Gastrocnemius medialis (tissue), 4 donors: ENCODE measurements around the gene ZBTB39. TPM values are rescaled to one million over a fixed set of nuclear protein-coding genes. Genes with fewer than 3 reads are reported as not detected.
A peak's percentile ranks its signal among the peaks of the same experiment; 100 is the strongest.

ENCODE experiments used
- ATAC-seq, 2 donors: fragments of 150-250 bp; one replicate each; pipeline ENCODE4 v1.9.1; 2016
- DNase-seq, 2 donors: peaks; one replicate each; pipeline ENCODE4 v3.0.0-alpha.2; 2019
- H3K27ac ChIP-seq, 4 donors: fragments of 200-600 bp; sonication (generic); 1 replicate in 1 of 4; 2 replicates in 3 of 4; pipeline ENCODE4 v1.5.1; 2016 to 2018; ENCODE audit warnings: mild to moderate bottlenecking in 2 of 4, moderate library complexity in 1 of 4
- H3K27me3 ChIP-seq, 3 donors: fragments of 200-600 bp; sonication (generic) in 2 of 3; 1 replicate in 1 of 3; 2 replicates in 2 of 3; pipeline versions ENCODE4 v1.5.1 to v1.6.0; 2016 to 2019; ENCODE audit warnings: mild to moderate bottlenecking in 1 of 3, moderate library complexity in 1 of 3
- H3K36me3 ChIP-seq, 2 donors: fragments of 200-600 bp; sonication (generic) in 1 of 2; one replicate each; pipeline ENCODE4 v1.5.1; 2017 to 2018
- H3K4me1 ChIP-seq, 2 donors: fragments of 200-600 bp; sonication (generic) in 1 of 2; one replicate each; pipeline ENCODE4 v1.5.1; 2016 to 2017; ENCODE audit warnings: mild to moderate bottlenecking in 2 of 2
- H3K4me3 ChIP-seq, 4 donors: fragments of 200-600 bp; sonication (generic) in 3 of 4; 1 replicate in 1 of 4; 2 replicates in 3 of 4; pipeline ENCODE4 v1.5.1; 2016 to 2019; ENCODE audit warnings: mild to moderate bottlenecking in 2 of 4
- H3K9me3 ChIP-seq, 3 donors: fragments of 200-600 bp; sonication (generic) in 2 of 3; 1 replicate in 1 of 3; 2 replicates in 2 of 3; pipeline ENCODE4 v1.5.1; 2016 to 2019
- POLR2A ChIP-seq, 2 donors: fragments of 450-650 bp; IDR thresholded peaks; one replicate each; pipeline ENCODE4 v1.6.1; 2017; ENCODE audit warnings: antibody characterized with exemption in 2 of 2, mild to moderate bottlenecking in 2 of 2, moderate library complexity in 2 of 2
- in situ Hi-C, 4 donors: fragments of 200-750 bp; cut with MboI; loops; one replicate each; pipeline versions ENCODE4 v1.15.0 to v1.8.0; 2017; ENCODE audit warnings: low sequenced_read_pairs in 4 of 4
- intact Hi-C: fragments of 100-400 bp; cut with DNase I; formaldehyde crosslinking; loops from one replicate; pipeline ENCODE4 v1.15.1; 2023; ENCODE audit warnings: low total_unique reads
- total RNA-seq, 4 donors: library from RNA; depleted of rRNA; stranded (reverse); fragments of >200 nt; gene quantifications; one replicate each; pipeline versions ENCODE4 v1.1.0 to v1.2.3, GENCODE V29; 2016
- TF ChIP-seq, protein P1 (sequence below), 5 experiments: fragments of 450-650 bp in 3 of 5; fragments of 200-600 bp in 2 of 5; sonication (generic) in 2 of 5; IDR thresholded peaks in 4 of 5; conservative IDR thresholded peaks in 1 of 5; 1 replicate in 4 of 5; 2 replicates in 1 of 5; pipeline ENCODE4 v1.5.1; 2016 to 2019; ENCODE audit warnings: antibody characterized with exemption in 5 of 5, mild to moderate bottlenecking in 3 of 5, moderate library complexity in 3 of 5

Gene ZBTB39
- total RNA-seq, 4 donors from 2014 or later = 2.2 to 3.8 (median 2.8) TPM

- H3K36me3 ChIP-seq = no peaks in the 10 kb centered on the region
- TF ChIP-seq, protein P1, sequence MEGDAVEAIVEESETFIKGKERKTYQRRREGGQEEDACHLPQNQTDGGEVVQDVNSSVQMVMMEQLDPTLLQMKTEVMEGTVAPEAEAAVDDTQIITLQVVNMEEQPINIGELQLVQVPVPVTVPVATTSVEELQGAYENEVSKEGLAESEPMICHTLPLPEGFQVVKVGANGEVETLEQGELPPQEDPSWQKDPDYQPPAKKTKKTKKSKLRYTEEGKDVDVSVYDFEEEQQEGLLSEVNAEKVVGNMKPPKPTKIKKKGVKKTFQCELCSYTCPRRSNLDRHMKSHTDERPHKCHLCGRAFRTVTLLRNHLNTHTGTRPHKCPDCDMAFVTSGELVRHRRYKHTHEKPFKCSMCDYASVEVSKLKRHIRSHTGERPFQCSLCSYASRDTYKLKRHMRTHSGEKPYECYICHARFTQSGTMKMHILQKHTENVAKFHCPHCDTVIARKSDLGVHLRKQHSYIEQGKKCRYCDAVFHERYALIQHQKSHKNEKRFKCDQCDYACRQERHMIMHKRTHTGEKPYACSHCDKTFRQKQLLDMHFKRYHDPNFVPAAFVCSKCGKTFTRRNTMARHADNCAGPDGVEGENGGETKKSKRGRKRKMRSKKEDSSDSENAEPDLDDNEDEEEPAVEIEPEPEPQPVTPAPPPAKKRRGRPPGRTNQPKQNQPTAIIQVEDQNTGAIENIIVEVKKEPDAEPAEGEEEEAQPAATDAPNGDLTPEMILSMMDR (IDR thresholded peaks at IDR 0.05 in 4 of 5, conservative IDR thresholded peaks at IDR 0.05 in 1 of 5) = no peak
- TF ChIP-seq POLR2A (IDR thresholded peaks at IDR 0.05) = no peak
- no peak overlapping the region for H3K4me3 ChIP-seq
- peaks cover 0 to 17% (median 6%) of the 10 kb centered on the region in 3 donors for H3K27me3 ChIP-seq
- no peak for ATAC-seq
- in situ Hi-C loops = no loop called here
- no peaks in the 10 kb centered on the region for H3K4me1 ChIP-seq
- H3K9me3 ChIP-seq = no peaks in the 10 kb centered on the region
- H3K27ac ChIP-seq = no peak overlapping the region
- intact Hi-C loops = no loop called here
- no peak for DNase-seq
Measured at GRCh38 chr12:57011438-57012424, 5.4 kb upstream of the ZBTB39 start.

DNA sequence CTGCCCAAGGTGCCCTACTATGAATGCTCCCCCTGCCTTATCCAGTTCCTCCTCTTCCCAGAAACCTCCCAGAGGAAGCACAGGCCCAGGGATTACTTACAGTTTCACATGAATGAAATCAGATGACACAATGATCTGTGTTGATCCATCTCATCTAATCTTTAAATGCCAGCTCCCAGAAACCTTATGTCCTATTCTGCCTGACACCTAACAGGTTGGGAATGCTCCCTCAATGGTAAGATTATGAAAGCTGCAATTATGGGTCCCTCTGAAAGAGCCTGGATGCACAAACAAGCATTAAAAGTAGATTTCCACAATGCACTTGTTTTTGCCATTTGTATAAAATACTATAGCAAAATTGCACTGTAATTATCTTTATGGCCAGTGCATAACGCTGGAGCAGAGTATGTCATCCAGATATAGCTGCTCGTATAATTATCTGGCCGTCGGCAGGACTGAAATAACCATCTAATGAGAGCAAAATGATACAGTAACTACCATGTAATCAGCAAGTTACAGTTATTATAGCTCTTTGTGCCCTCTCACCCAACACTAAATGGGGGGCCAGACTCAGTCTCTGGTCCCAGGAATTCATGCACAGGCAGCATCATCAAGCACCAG, 4.4 kb upstream of the ZBTB39 start:
- intact Hi-C loops = no loop called here
- DNase-seq = no peak
- ATAC-seq = no peak
- in situ Hi-C loops = no loop called here
- Histone ChIP-seq H3K27me3 (peaks cover 0 to 14% (median 6%) of the 10 kb centered on the region in 3 donors), H3K4me3 (no peak overlapping the region), H3K36me3 (no peaks in the 10 kb centered on the region), H3K9me3 (no peaks in the 10 kb centered on the region), H3K27ac (no peak overlapping the region), H3K4me1 (peaks cover under 1 to 1% of the 10 kb centered on the region in 2 donors)
- TF ChIP-seq, protein P1 (IDR thresholded peaks at IDR 0.05 in 4 of 5, conservative IDR thresholded peaks at IDR 0.05 in 1 of 5) = no peak
- TF ChIP-seq POLR2A (IDR thresholded peaks at IDR 0.05) = no peak

GRCh38 chr12:57009949-57010626, 3.7 kb upstream of the ZBTB39 start:
- TF ChIP-seq POLR2A (IDR thresholded peaks at IDR 0.05) = no peak
- TF ChIP-seq, protein P1 (IDR thresholded peaks at IDR 0.05 in 4 of 5, conservative IDR thresholded peaks at IDR 0.05 in 1 of 5) = no peak
- H3K4me3 ChIP-seq = no peak overlapping the region
- no peak overlapping the region for H3K27ac ChIP-seq
- intact Hi-C loops = loop anchor here (5.0 kb wide), 2 partner anchors 102 to 258 kb away; partner anchors contain the start of genes PRIM1 and STAT6
- H3K27me3 ChIP-seq = peaks cover 0 to 11% (median 5%) of the 10 kb centered on the region in 3 donors
- in situ Hi-C loops = no loop called here
- peaks cover 7 to 8% of the 10 kb centered on the region in 2 donors for H3K4me1 ChIP-seq
- H3K36me3 ChIP-seq = no peaks in the 10 kb centered on the region
- DNase-seq (no peak), ATAC-seq (no peak)
- H3K9me3 ChIP-seq = no peaks in the 10 kb centered on the region

- intact Hi-C loops = loop anchor here (5.0 kb wide), 2 partner anchors 104 to 256 kb away; partner anchors contain the start of genes PRIM1 and STAT6
- DNase-seq = no peak
- no peak for TF ChIP-seq POLR2A (IDR thresholded peaks at IDR 0.05)
- TF ChIP-seq, protein P1 (IDR thresholded peaks at IDR 0.05 in 4 of 5, conservative IDR thresholded peaks at IDR 0.05 in 1 of 5) = peak in 1 of 5 experiments; percentile 17
- H3K27me3 ChIP-seq = no peaks in the 10 kb centered on the region
- in situ Hi-C loops = no loop called here
- ATAC-seq = no peak
- peaks cover 11 to 12% of the 10 kb centered on the region in 2 donors for H3K4me1 ChIP-seq
- no peak overlapping the region for H3K4me3 ChIP-seq
- no peaks in the 10 kb centered on the region for H3K9me3 ChIP-seq
- no peak overlapping the region for H3K27ac ChIP-seq
- H3K36me3 ChIP-seq = peaks cover 0 to 13% of the 10 kb centered on the region in 2 donors
Measured at GRCh38 chr12:57008178-57008577, 1.8 kb upstream of the ZBTB39 start.
